Breast epithelium (tissue), 4 donors: ENCODE data around the gene ARF1. TPM values are rescaled to one million over a fixed set of nuclear protein-coding genes. Genes with fewer than 3 reads are reported as not detected.

Experiments
- DNase-seq, 2 donors: peaks; one replicate each; pipeline ENCODE4 v3.0.0-alpha.2; 2019; ENCODE audit warnings: low spot score in 2 of 2
- H3K27ac ChIP-seq, 2 donors: fragments of 200-600 bp; sonication (generic) in 1 of 2; one replicate each; pipeline ENCODE4 v1.5.1; 2016 to 2019; ENCODE audit warnings: mild to moderate bottlenecking in 1 of 2
- H3K27me3 ChIP-seq, 2 donors: fragments of 200-600 bp; sonication (generic) in 1 of 2; one replicate each; pipeline versions ENCODE4 v1.5.1 to v1.6.0; 2017 to 2019; ENCODE audit warnings: control low read depth in 1 of 2, mild to moderate bottlenecking in 1 of 2
- H3K36me3 ChIP-seq: fragments of 200-600 bp; one replicate; pipeline ENCODE4 v1.5.1; 2019
- H3K4me1 ChIP-seq, 2 donors: fragments of 200-600 bp; sonication (generic); one replicate each; pipeline ENCODE4 v1.5.1; 2016 to 2019; ENCODE audit warnings: control low read depth in 1 of 2
- H3K4me3 ChIP-seq, 3 donors: fragments of 200-600 bp; sonication (generic); 1 replicate in 2 of 3; 2 replicates in 1 of 3; pipeline ENCODE4 v1.5.1; 2016 to 2019; ENCODE audit warnings: mild to moderate bottlenecking in 3 of 3, moderate library complexity in 2 of 3
- H3K9me3 ChIP-seq, 2 donors: fragments of 200-600 bp; sonication (generic) in 1 of 2; one replicate each; pipeline ENCODE4 v1.5.1; 2016 to 2019; ENCODE audit warnings: control low read depth in 1 of 2
- CTCF ChIP-seq, 3 donors: fragments of 450-650 bp; IDR thresholded peaks; one replicate each; pipeline ENCODE4 v1.5.1; 2016 to 2017; ENCODE audit warnings: antibody characterized with exemption in 3 of 3, mild to moderate bottlenecking in 3 of 3, moderate library complexity in 3 of 3
- POLR2A ChIP-seq: fragments of 450-650 bp; IDR thresholded peaks from one replicate; pipeline ENCODE4 v1.6.1; 2016; ENCODE audit warnings: antibody characterized with exemption, mild to moderate bottlenecking, moderate library complexity
- POLR2AphosphoS5 ChIP-seq, 3 donors: sonication (generic); formaldehyde crosslinking; IDR thresholded peaks; one replicate each; pipeline ENCODE4 v1.6.1; 2017; ENCODE audit warnings: antibody characterized with exemption in 3 of 3
- intact Hi-C: fragments of 100-400 bp; cut with DNase I; formaldehyde crosslinking; loops from one replicate; pipeline ENCODE4 v1.15.1; 2023; ENCODE audit warnings: low total_unique reads
- total RNA-seq, 3 donors: library from RNA; depleted of rRNA; stranded (reverse); fragments of >200 nt; gene quantifications; one replicate each; pipeline ENCODE4 v1.1.0, GENCODE V29; 2016

ARF1 gene
- total RNA-seq, 3 donors from 2014 or later, result 263 to 295 (median 292) TPM

DNA sequence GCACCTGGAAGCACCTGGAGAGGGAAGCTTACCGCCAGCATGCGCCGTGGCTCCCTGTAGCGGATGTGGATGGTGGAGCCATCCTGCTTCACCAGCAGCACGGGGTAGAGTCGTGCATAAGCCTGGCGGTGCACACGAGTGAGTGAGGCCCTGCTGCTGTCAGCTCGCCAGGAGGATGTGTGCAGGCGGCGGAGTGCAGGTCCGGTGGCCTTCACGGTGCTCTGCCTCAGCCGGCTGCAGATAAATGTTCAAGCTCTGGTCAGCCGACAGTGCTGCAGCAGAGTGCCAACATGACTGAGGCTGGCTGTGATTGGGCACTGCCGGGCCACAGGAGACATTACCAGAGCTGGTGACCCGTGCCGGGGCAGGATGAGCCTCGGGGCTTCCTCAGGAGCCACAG is 25.1 kb downstream of the ARF1 start:
- TF ChIP-seq POLR2AphosphoS5 (IDR thresholded peaks at IDR 0.05) (no peak), CTCF (IDR thresholded peaks at IDR 0.05) (no peak), POLR2A (no peak)
- intact Hi-C loops, result no loop called here
- H3K27ac ChIP-seq, result no peak overlapping the region
- H3K27me3 ChIP-seq, result no peaks in the 10 kb centered on the region
- no peak for DNase-seq
- H3K4me3 ChIP-seq, result no peak overlapping the region
- H3K36me3 ChIP-seq, result no peaks in the 10 kb centered on the region
- peaks cover 9 to 11% of the 10 kb centered on the region in 2 donors for H3K4me1 ChIP-seq
- H3K9me3 ChIP-seq, result no peaks in the 10 kb centered on the region

- TF ChIP-seq POLR2A (no peak), CTCF (IDR thresholded peaks at IDR 0.05) (no peak)
- Histone ChIP-seq H3K4me3 (peak overlapping the region; percentile 74 to 99 (median 93)), H3K27me3 (no peaks in the 10 kb centered on the region), H3K36me3 (no peaks in the 10 kb centered on the region), H3K4me1 (peaks cover 9 to 11% of the 10 kb centered on the region in 2 donors), H3K9me3 (no peaks in the 10 kb centered on the region), H3K27ac (peak overlapping the region; percentile 94 to 97)
- intact Hi-C loops, result no loop called here
- DNase-seq, result no peak
These were observed 25.7 kb downstream of the ARF1 start for GRCh38 chr1:228108055-228108690.

- Histone ChIP-seq H3K27me3 (no peaks in the 10 kb centered on the region), H3K36me3 (no peaks in the 10 kb centered on the region), H3K4me3 (peak overlapping the region; percentile 74 to 99 (median 93)), H3K4me1 (peaks cover 8 to 9% of the 10 kb centered on the region in 2 donors), H3K27ac (peak overlapping the region; percentile 94 to 97), H3K9me3 (no peaks in the 10 kb centered on the region)
- no peak for DNase-seq
- TF ChIP-seq CTCF (IDR thresholded peaks at IDR 0.05), result no peak
- TF ChIP-seq POLR2AphosphoS5 (IDR thresholded peaks at IDR 0.05), result no peak
- TF ChIP-seq POLR2A, result no peak
- intact Hi-C loops, result no loop called here
These were observed 26.2 kb downstream of the ARF1 start for GRCh38 chr1:228108742-228109072.

DNA sequence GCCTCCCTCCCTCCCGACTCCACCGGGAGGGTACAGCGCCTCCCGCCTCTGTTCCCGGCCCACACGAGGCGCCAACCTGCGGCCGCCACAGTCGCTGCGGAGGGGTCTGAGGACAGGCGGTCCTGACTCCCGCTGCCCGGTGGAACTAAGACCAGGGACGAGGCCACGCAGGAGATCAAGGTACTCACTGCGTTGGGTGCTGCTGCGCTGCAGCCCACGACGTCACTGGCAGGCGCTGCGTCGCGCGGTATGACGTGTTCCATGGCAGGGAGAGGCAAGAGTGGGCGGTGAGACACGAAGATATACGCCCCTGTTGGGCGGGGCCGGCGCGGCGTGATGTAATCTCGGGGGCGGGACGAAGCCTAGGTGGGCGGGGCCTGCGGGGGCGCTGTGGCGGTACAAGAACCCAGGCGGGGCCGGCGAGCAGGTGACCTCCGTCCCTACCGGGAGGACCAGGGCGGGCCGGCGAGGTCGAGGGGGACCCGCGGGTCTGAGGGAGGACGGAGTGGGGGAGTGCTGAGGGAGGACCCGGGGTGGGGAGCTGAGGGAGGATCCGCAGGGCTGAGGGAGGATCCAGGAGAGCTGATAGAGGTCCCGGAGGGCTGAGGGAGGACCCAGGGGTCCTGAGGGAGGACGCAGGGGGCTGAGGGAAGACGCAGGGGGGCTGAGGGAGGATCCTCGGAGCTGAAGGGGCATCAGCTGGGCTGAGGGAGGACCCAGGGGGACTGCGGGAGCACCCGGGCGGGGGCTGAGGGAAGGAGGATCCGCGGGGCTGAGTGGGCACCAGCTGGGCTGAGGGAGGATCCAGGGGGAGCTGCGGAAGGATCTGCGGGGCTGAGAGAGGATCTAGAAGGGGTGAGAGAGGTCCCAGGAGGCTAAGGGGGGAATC is 26.8 kb downstream of the ARF1 start, which contains the start of gene MRPL55:
MRPL55 (minus strand) TSS at position 227 of the 889 bp plus-strand sequence. CDS start 1,039 bp downstream, outside the sequence.
- intact Hi-C loops, result no loop called here
- Histone ChIP-seq H3K9me3 (no peaks in the 10 kb centered on the region), H3K4me3 (peak within 1 kb of the TSS; percentile 74 to 99 (median 93)), H3K27me3 (no peaks in the 10 kb centered on the region), H3K36me3 (no peaks in the 10 kb centered on the region), H3K4me1 (peaks cover 7 to 9% of the 10 kb centered on the region in 2 donors), H3K27ac (peak within 1 kb of the TSS; percentile 94 to 97)
- peak; percentile 99 for DNase-seq
- TF ChIP-seq CTCF (IDR thresholded peaks at IDR 0.05) (peak in 1 of 3 donors; percentile 12), POLR2AphosphoS5 (IDR thresholded peaks at IDR 0.05) (peak; percentile 99 to 100 (median 100)), POLR2A (peak; percentile 91)
